HT-29 (cell line): Measurements from ENCODE around the gene EFNB2. TPM values are rescaled to one million over a fixed set of nuclear protein-coding genes. Genes with fewer than 3 reads are reported as not detected.

Experiments
- DNase-seq: peaks from one replicate; pipeline ENCODE4 v3.0.0-alpha.2; 2015; ENCODE audit warnings: low spot score
- total RNA-seq: library from RNA; depleted of rRNA; stranded (reverse); fragments of >200 nt; shearing (Covaris generic); gene quantifications from 2 replicates; pipeline ENCODE4 v1.2.3, GENCODE V29; 2014

The EFNB2 gene
- total RNA-seq, 1 experiment from 2014 or later = 31.0 TPM

DNA sequence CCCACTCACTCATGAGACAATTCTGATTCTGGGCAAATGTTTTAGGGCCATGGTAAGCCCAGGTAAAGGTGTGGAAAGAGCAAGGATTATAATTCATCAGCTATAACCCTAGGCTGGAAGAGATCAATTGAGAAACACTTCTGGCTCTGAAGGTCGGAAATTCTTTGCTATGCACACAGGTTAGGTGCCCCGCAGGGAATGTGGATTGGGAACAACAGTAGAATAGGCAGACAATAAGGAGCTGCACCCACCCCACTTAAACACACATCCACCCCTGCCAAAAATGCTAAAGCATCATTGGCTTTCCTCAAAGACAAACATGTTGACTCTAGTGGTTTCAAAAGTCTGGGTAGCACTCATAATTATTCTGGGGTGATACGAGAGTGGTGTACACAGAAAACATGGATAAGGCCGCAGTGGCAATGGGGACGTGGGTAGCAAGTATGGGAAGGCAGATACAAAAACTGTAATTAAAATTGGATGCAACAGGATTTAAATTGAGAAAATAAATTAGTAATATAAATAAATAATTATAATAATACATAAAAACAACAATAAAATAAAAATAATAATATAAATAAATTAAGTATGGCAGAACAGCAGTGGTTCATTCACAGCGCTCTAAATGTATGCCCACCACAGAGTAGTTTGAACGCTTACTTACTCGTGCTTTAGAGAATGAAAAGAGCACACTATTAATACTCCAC, 8.6 kb downstream of the EFNB2 start:
- no peak for DNase-seq

DNA sequence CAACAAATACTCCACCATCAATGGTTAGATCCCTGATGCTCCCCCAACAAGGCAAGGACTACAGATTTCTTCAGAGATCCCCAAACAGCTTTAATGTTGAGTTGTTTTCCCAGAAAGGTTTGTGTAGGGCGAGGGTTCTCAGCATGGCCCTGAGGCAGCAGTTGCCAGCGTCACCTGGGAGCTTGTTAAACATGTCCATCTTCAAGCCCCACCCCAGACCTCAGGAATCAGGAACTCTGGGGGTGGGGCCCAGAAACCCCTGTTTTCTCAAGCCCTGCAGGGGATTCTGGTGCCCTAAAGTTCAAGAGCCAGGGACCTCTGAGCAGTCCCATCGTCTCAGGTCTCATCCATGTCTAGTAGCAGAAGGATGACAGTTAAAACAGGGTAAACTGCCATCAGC, 9.6 kb downstream of the EFNB2 start:
- DNase-seq = peak; percentile 42

GRCh38 chr13:106524108-106524507, 11.4 kb downstream of the EFNB2 start:
- no peak for DNase-seq

DNA sequence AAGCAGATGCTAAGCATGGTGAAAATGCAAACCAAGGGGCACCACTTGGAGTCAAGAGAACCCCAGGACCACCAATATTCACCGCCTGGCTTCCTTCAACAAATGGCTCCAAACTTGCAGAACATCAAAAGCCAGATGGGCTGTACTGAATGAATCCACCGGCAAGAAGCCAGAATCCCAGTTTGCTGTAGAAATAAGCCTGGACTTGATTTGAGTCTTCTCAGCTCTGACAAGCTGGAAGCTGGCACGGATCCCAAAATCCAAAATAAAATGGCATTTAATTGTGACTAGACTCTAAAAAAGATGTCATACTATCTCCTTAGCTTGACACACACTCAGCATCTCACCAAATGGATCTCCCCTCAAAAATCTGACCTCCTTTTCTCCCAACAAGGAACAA, 11.9 kb downstream of the EFNB2 start:
- DNase-seq = peak; percentile 50

GRCh38 chr13:106522898-106523525, 12.4 kb downstream of the EFNB2 start:
- DNase-seq = peak; percentile 69

DNA sequence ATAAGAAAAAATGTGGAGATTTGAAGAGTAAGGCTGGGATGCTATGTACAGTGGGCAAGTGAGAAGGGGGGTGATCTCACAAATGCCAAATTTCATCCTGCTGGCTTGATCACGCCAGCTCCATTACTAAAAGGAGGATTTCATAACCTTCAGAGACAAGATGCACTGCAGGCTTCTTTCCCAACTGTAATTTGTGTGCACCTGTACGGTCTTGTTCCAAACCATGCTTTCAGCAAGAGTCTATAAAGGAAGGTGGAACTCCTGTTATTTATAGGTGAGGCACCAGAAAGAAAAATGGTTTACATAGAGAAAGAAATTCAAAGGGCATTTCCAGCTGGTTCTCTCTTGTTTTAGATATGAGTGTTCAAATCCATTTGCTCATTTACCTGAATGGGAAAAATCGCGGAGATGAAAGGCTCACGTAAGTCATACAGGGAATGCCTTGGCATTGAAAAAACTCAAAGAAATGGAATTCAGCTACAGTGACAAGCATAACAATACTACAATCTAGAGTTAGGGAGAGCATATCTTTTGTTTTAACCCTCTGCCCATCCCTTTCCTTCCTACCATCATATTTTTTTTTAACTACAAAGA, 13.3 kb downstream of the EFNB2 start:
- no peak for DNase-seq

GRCh38 chr13:106521095-106521799, 14.2 kb downstream of the EFNB2 start:
- DNase-seq = peak; percentile 71

DNA sequence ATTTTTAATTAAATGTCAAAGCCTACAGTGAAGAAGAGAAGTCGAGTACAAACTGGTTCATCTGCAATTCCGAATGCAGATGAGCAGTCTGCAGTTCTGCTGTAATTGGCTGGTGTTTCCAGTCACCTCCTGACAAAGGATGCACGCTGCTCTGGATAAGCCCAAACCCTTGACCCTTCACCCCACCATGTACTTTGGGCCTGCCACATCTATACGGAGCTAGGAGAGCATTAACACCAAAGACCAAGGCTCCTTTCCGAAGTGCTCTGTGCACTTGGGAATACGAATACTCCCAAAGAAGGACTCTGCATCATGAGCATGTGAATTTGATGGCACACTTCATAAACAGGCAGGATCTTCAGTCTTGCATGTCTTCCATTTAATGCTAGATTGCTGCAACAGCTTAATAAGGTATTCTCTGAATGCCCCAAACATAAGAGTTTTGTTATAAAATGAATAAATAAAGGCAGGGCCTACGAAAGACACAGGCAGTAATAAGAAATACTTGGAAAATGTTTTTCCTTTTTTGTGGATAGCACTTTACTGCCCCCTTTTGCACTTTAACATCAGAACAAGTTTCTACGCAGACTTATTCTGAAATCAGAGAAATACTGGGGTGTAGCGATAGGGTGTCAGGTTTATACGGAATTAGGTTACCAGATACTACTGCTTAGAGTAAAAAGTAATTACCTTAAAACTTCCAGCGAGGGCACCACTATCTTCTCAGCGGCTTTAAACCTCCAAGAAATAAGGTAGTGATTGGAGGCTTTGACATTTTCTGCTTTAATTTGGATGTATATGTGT, 15.0 kb downstream of the EFNB2 start:
- no peak for DNase-seq

DNA sequence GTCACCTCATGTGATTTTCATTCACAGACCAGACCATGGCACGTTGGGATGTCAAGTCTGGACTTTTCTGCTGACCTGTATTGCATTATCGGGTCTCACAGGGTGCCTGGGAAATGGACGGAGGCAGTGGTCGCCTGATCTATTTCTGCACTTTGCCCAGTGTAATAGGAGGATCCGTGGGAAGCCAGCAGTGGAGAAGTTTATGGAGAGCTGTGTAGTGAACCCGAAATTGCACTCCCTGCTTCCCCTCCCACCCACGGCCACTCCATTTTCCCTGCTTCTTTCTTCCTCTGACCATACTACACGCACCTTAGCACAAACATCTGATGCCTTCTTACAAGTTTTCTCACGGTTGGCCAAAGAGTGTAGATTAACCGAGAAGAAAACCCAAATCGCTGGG, 16.9 kb downstream of the EFNB2 start:
- no peak for DNase-seq

DNA sequence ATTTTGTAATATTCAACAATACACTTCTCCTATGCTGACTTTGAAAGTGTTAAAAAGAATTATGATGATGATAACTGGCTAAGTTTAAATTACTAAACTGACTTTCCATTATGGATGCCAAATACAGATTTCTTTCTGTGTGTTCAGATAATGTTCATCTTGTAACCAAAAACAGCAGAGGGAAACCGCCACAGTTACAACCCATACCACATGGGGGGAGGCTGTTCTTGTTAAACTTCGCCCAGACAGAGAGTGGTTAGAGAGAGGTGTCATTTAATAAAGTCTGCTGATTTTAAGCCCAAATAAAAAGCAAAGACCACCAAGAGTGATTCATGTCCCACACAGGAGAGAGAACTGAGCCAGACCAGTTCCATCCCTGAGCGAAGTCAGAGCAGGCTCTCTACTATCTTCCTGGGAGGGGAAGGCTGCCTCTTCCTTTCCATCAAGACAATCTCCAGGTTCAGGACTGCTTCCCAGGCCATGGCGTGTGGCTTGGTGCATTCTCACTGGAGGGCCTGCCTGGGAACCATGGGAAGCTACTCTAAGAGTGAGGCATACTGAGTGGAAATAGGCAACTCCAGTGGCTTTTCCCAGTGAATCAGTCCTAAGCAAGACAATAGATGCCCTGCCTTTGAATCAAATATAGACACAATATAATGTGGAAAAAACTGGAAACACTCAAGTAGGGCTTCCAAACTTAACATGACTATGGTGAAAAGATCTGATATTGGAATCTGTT, 18.2 kb downstream of the EFNB2 start:
- DNase-seq = no peak

GRCh38 chr13:106515635-106516254, 19.7 kb downstream of the EFNB2 start:
- no peak for DNase-seq

- no peak for DNase-seq
Measured at GRCh38 chr13:106514928-106515634, 20.4 kb downstream of the EFNB2 start.

DNA sequence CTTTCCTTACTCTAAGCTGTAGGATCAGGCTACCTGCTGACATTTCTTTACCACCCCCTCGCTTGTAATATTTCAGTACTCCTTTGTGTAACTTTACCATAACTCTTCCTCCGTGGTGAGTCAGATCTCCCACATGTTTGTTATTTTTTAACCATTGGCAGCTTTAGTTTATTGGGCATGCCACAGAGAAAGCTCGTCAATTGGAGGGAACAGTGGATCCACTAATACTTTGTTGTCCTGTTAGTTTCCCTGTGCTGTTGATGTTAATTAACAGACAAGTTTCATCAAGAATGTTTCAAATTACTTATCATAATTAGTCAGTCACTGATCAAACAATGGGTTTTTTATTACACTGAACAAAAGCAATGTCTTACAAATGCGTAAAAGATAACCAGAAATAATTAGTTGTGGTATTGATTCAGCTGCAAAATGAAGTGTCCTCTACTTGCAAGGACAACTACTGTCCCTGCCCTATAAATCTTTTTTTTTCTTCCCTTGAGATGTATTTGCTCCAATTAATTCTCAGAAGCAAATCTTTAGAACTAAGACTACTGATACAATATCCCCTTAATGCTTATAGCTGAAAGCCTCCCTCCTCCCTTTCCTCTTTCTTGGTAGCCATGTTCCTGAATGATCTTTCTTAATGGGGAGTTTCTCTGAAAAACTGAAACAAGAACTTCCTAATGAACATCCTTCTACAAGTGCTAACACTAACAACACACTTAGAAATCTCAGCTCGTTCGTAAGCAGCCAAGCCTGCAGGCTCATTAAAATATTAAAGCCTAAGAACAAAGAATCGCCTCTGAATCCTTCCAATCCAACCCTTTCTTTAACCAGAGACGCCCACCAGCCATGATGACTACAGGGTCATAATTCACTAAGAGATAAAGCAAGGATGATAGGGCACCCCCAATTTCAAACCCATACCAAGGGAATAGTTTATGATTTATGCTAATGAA, 22.2 kb downstream of the EFNB2 start:
- peak; percentile 57 for DNase-seq

DNA sequence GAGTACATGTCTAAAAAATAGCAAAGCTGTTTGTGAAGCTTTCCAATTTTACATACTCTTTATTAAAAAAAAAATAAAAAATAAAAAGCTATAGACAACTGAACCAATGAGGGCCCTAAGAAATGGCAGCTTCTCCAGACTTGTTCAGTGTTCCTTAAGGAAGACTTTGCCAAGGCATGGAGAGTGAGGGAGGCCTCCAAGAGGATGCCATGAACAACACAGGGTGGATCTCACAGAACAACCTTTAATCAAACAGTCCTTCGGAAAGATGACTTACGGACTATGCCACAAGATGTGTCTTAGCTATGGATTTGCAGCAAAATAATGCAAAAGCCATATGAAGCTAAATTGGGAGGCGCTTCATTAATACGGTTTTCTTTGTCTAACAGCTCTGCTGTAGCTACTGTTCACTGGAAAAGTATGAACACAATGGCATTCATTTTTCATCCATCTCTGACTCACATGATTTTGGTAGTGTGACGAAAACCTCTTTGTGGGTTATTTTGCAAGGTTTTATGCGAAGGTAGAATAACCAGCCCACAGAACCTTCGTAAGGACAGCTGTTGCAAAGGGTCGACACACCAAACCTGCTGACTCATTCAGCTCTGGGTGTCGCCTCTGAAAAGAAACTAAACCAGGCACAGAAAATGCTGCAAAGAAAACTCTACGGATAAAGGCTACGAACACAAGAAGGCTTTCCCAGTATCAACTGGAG, 27.7 kb downstream of the EFNB2 start:
- DNase-seq = no peak

DNA sequence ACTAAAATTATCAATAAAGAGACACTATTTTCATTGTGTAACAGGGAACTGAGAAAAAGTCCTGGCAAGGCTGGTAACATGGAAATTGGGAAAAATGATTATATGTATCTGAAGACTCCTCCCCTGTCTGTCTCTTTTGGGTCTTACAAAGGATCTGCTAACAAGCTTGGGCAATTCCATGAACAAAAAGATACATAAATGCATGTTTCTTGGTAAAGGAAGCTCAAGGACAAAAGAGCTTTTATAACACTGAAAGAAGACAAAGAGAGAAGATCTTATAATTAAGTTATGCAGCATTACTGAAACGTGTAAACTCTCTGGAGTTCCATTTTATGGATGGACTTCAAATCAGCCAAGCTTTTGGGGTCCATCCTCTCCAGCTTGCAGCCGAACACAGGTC, 29.2 kb downstream of the EFNB2 start:
- no peak for DNase-seq

DNA sequence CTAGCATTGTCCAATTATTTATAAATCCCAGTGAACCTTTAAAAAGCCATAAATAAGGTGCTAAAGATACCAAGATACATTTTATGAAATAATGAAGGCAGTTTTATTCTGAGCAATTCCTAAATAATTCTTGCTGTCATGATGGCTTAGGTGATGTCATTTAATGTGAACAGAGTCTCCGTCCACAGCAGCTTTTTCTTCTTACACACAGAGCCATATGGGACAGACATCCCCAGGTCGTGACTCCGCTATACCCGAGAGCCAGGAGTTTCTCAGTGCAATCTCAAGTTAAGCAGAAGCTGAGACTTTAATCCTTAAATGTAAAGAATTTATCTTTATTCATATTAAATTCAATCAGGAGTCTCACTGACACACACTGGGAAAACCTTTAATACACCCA, 29.7 kb downstream of the EFNB2 start:
- DNase-seq = no peak

GRCh38 chr13:106505295-106505694, 30.2 kb downstream of the EFNB2 start:
- no peak for DNase-seq
